Loucy (cell line): Measurements from ENCODE around the gene CBX4.

Experiments
- CTCF ChIP-seq: fragments of 200-600 bp; sonication (generic); conservative IDR thresholded peaks from 2 replicates; pipeline ENCODE4 v1.5.1; 2014; ENCODE audit warnings: mild to moderate bottlenecking, antibody characterized with exemption, low read length
- EZH2phosphoT487 ChIP-seq: fragments of 200-600 bp; IDR thresholded peaks from 2 replicates; pipeline ENCODE4 v1.6.1; 2018; ENCODE audit warnings: antibody characterized with exemption, mild to moderate bottlenecking, moderate library complexity, borderline replicate concordance

- TF ChIP-seq CTCF = no peak
- no peak for TF ChIP-seq EZH2phosphoT487
Observed at GRCh38 chr17:79799538-79800324, 39.5 kb downstream of the CBX4 start.
